ENCODE results near the gene ASB2. TPM values are rescaled to one million over a fixed set of nuclear protein-coding genes. Genes with fewer than 3 reads are reported as not detected.

Gene ASB2
- polyA plus RNA-seq, 1 donor (not counting 4 experiments of a cell fraction or from before 2014, with no cell fraction given): 0.56 TPM

DNA sequence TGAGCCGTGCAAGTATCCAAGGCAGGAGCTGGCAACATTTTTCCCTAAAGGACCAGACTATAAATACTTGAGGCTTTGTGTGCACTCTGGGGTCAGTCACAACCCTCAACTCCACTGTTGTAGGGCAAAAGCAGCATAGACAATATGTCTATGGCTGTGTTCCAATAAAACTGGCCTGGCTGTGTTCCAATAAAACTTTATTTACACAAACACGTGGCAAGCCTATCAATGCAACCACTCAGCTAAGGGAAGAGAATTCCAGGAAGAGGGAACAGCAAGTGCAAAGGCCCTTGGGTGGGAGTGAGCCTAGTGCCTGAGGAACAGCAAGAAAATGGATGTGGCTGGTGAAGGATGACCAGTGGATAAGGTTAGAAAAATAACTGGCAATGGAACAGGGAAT, 60.6 kb downstream of the ASB2 start:
- Histone ChIP-seq H3K4me3 (ENCODE audit: control insufficient read depth in 2 of 3, extremely low read depth in 1 of 3, insufficient read depth in 2 of 3, low read depth in 1 of 3, low read length in 3 of 3) (no peak overlapping the region), H3K9me3 (ENCODE audit: control insufficient read depth, low read depth, low read length) (no peaks in the 10 kb centered on the region), H3K9me1 (ENCODE audit: control insufficient read depth, extremely low read depth, insufficient read depth, low read length) (no peaks in the 10 kb centered on the region), H3K27me3 (ENCODE audit: control insufficient read depth, extremely low read depth, insufficient read depth, low read length) (no peaks in the 10 kb centered on the region), H2AFZ (ENCODE audit: control insufficient read depth, low read length) (no peak overlapping the region), H3K9ac (ENCODE audit: control insufficient read depth, extremely low read depth, insufficient read depth, low read length) (no peak overlapping the region), H3K4me2 (ENCODE audit: control insufficient read depth, extremely low read depth, insufficient read depth, low read depth, low read length) (no peak overlapping the region), H3K4me1 (ENCODE audit: control insufficient read depth, extremely low read depth, insufficient read depth, low read length) (no peaks in the 10 kb centered on the region), H3K79me2 (ENCODE audit: control insufficient read depth, insufficient read depth, low read length) (no peaks in the 10 kb centered on the region), H3K36me3 (ENCODE audit: control insufficient read depth in 2 of 2, extremely low read depth in 1 of 2, insufficient read depth in 2 of 2, low read length in 2 of 2) (no peaks in the 10 kb centered on the region), H4K20me1 (ENCODE audit: control insufficient read depth, extremely low read depth, insufficient read depth, low read length) (no peaks in the 10 kb centered on the region), H3K27ac (ENCODE audit: control insufficient read depth, insufficient read depth, low read length) (no peak overlapping the region)
- FAIRE-seq: no peak
- TF ChIP-seq, protein P1, sequence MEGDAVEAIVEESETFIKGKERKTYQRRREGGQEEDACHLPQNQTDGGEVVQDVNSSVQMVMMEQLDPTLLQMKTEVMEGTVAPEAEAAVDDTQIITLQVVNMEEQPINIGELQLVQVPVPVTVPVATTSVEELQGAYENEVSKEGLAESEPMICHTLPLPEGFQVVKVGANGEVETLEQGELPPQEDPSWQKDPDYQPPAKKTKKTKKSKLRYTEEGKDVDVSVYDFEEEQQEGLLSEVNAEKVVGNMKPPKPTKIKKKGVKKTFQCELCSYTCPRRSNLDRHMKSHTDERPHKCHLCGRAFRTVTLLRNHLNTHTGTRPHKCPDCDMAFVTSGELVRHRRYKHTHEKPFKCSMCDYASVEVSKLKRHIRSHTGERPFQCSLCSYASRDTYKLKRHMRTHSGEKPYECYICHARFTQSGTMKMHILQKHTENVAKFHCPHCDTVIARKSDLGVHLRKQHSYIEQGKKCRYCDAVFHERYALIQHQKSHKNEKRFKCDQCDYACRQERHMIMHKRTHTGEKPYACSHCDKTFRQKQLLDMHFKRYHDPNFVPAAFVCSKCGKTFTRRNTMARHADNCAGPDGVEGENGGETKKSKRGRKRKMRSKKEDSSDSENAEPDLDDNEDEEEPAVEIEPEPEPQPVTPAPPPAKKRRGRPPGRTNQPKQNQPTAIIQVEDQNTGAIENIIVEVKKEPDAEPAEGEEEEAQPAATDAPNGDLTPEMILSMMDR (optimal IDR thresholded peaks at IDR 0.05 in 1 of 3, IDR thresholded peaks at IDR 0.05 in 1 of 3, conservative IDR thresholded peaks at IDR 0.05 in 1 of 3; ENCODE audit: extremely low read depth in 1 of 3, insufficient read depth in 2 of 3, low read length in 3 of 3): no peak
- no peak for TF ChIP-seq EZH2 (IDR thresholded peaks at IDR 0.05; ENCODE audit: low read length)
- no peak for DNase-seq (ENCODE audit: low read depth, low spot score)
- dilution Hi-C loops (cut with MboI; ENCODE audit: extremely low pct_ligation_motif_present, low sequenced_read_pairs): loop anchor here (25.0 kb wide), 1 partner anchor 253 kb away; no protein-coding TSS in a partner anchor

- H3K4me2 ChIP-seq (ENCODE audit: control insufficient read depth, extremely low read depth, insufficient read depth, low read depth, low read length): no peak overlapping the region
- no peaks in the 10 kb centered on the region for H3K9me3 ChIP-seq (ENCODE audit: control insufficient read depth, low read depth, low read length)
- no peaks in the 10 kb centered on the region for H3K36me3 ChIP-seq (ENCODE audit: control insufficient read depth in 2 of 2, extremely low read depth in 1 of 2, insufficient read depth in 2 of 2, low read length in 2 of 2)
- no peaks in the 10 kb centered on the region for H3K9me1 ChIP-seq (ENCODE audit: control insufficient read depth, extremely low read depth, insufficient read depth, low read length)
- TF ChIP-seq, protein P1 (optimal IDR thresholded peaks at IDR 0.05 in 1 of 3, IDR thresholded peaks at IDR 0.05 in 1 of 3, conservative IDR thresholded peaks at IDR 0.05 in 1 of 3; ENCODE audit: extremely low read depth in 1 of 3, insufficient read depth in 2 of 3, low read length in 3 of 3): no peak
- TF ChIP-seq EZH2 (IDR thresholded peaks at IDR 0.05; ENCODE audit: low read length): no peak
- DNase-seq (ENCODE audit: low read depth, low spot score): no peak
- no peak for FAIRE-seq
- H3K4me3 ChIP-seq (ENCODE audit: control insufficient read depth in 2 of 3, extremely low read depth in 1 of 3, insufficient read depth in 2 of 3, low read depth in 1 of 3, low read length in 3 of 3): no peak overlapping the region
- H3K27ac ChIP-seq (ENCODE audit: control insufficient read depth, insufficient read depth, low read length): no peak overlapping the region
- H2AFZ ChIP-seq (ENCODE audit: control insufficient read depth, low read length): no peak overlapping the region
- no peak overlapping the region for H3K9ac ChIP-seq (ENCODE audit: control insufficient read depth, extremely low read depth, insufficient read depth, low read length)
- no peaks in the 10 kb centered on the region for H4K20me1 ChIP-seq (ENCODE audit: control insufficient read depth, extremely low read depth, insufficient read depth, low read length)
- H3K27me3 ChIP-seq (ENCODE audit: control insufficient read depth, extremely low read depth, insufficient read depth, low read length): no peaks in the 10 kb centered on the region
- no peaks in the 10 kb centered on the region for H3K79me2 ChIP-seq (ENCODE audit: control insufficient read depth, insufficient read depth, low read length)
- dilution Hi-C loops (cut with MboI; ENCODE audit: extremely low pct_ligation_motif_present, low sequenced_read_pairs): loop anchor here (25.0 kb wide), 1 partner anchor 253 kb away; no protein-coding TSS in a partner anchor
- H3K4me1 ChIP-seq (ENCODE audit: control insufficient read depth, extremely low read depth, insufficient read depth, low read length): no peaks in the 10 kb centered on the region
Measured at GRCh38 chr14:93915070-93915705, 61.2 kb downstream of the ASB2 start.

Data from keratinocyte (primary cell).